Heart left ventricle (tissue), 13 donors: ENCODE measurements around the gene FANCE.

Experiments
- CTCF ChIP-seq, 12 donors: fragments of 200-600 bp; sonication (generic) in 4 of 12; IDR thresholded peaks; one replicate each; pipeline versions ENCODE4 v1.5.0 to v1.8.0; 2018 to 2022; ENCODE audit warnings: antibody characterized with exemption in 12 of 12, mild to moderate bottlenecking in 5 of 12
- POLR2A ChIP-seq, 2 donors: fragments of 450-650 bp; IDR thresholded peaks; one replicate each; pipeline ENCODE4 v1.6.1; 2017; ENCODE audit warnings: antibody characterized with exemption in 2 of 2, mild to moderate bottlenecking in 2 of 2, moderate library complexity in 2 of 2
- donor health status: ischemic (EF 13 %, LVEDD 7.1; RV severe dilation, severe dysfunction).
- donor health status: DM: no; HTN: yes; CAD: no.
- donor health status: DM: no; HTN: no; CAD: no.
- donor health status: ischemic (EF 25% LVEDD 6.9; RV normal size, moderate dysfunction).
- donor health status: ischemic (EF 25% LVEDD 5.7; RV mildly dilated, moderate dysfunction).
- donor health status: ischemic (EF 35%, LVEDD 5.7; RV mildly dilated, moderate dysfunction).
- donor health status: nonischemic (EF 11% LVEDD 7.7; RV severe dilation, severe dysfunction).
- donor health status: DM: yes; HTN: yes; CAD: no.
- donor health status: PGD.
- donor health status: ischemic (EF 29% LVEDD 5.4; RV normal size, mild dysfunction).
- donor health status: nonischemic (EF 23%, LVEDD 6.1; RV moderate dilation, normal function).

GRCh38 chr6:35492974-35493284, 40.8 kb downstream of the FANCE start:
- TF ChIP-seq CTCF (IDR thresholded peaks at IDR 0.05): no peak
- no peak for TF ChIP-seq POLR2A (IDR thresholded peaks at IDR 0.05)
